HEK293 (cell line): Measurements from ENCODE around the gene MLLT6.

ENCODE experiments used
- GLI2 ChIP-seq: fragments of 450-650 bp; formaldehyde crosslinking; IDR thresholded peaks from 2 replicates; pipeline ENCODE4; 2017; ENCODE audit warnings: missing biosample characterization, missing genetic modification characterization, low read depth, borderline replicate concordance
- GLIS1 ChIP-seq: fragments of 450-650 bp; formaldehyde crosslinking; IDR thresholded peaks from 2 replicates; pipeline ENCODE4 v1.5.1; 2016; ENCODE audit warnings: missing biosample characterization, missing genetic modification characterization
- IKZF3 ChIP-seq: fragments of 450-650 bp; IDR thresholded peaks from 2 replicates; pipeline ENCODE4 v1.5.0; 2018; ENCODE audit warnings: missing biosample characterization, mild to moderate bottlenecking, missing genetic modification characterization, moderate library complexity
- KLF16 ChIP-seq: fragments of 450-650 bp; formaldehyde crosslinking; IDR thresholded peaks from 2 replicates; pipeline ENCODE4 v1.5.1; 2017; ENCODE audit warnings: missing biosample characterization, missing genetic modification characterization
- KLF7 ChIP-seq: fragments of 450-650 bp; formaldehyde crosslinking; IDR thresholded peaks from 2 replicates; pipeline ENCODE4 v1.5.1; 2016; ENCODE audit warnings: missing biosample characterization, missing genetic modification characterization, borderline replicate concordance
- REPIN1 ChIP-seq: fragments of 450-650 bp; formaldehyde crosslinking; IDR thresholded peaks from 2 replicates; pipeline ENCODE4 v1.5.1; 2017; ENCODE audit warnings: missing biosample characterization, missing genetic modification characterization, low read depth
- ZIC2 ChIP-seq: fragments of 450-650 bp; formaldehyde crosslinking; IDR thresholded peaks from 2 replicates; pipeline ENCODE4 v1.5.1; 2016; ENCODE audit warnings: missing biosample characterization, missing genetic modification characterization
- ZNF140 ChIP-seq: fragments of 450-650 bp; formaldehyde crosslinking; IDR thresholded peaks from 2 replicates; pipeline ENCODE4 v1.5.1; 2016; ENCODE audit warnings: missing biosample characterization, missing genetic modification characterization
- ZNF19 ChIP-seq: fragments of 450-650 bp; formaldehyde crosslinking; IDR thresholded peaks from 2 replicates; pipeline ENCODE4; 2016; ENCODE audit warnings: missing biosample characterization, missing genetic modification characterization, low read depth
- ZNF23 ChIP-seq: fragments of 450-650 bp; formaldehyde crosslinking; IDR thresholded peaks from 2 replicates; pipeline ENCODE4 v1.5.1; 2016; ENCODE audit warnings: missing biosample characterization, missing genetic modification characterization, borderline replicate concordance
- ZNF24 ChIP-seq: fragments of 450-650 bp; formaldehyde crosslinking; IDR thresholded peaks from 2 replicates; pipeline ENCODE4 v1.5.1; 2016; ENCODE audit warnings: missing biosample characterization, missing genetic modification characterization
- ZNF324 ChIP-seq: fragments of 450-650 bp; formaldehyde crosslinking; IDR thresholded peaks from 2 replicates; pipeline ENCODE4 v1.5.1; 2016; ENCODE audit warnings: missing biosample characterization, missing genetic modification characterization
- ZNF366 ChIP-seq: fragments of 450-650 bp; formaldehyde crosslinking; conservative IDR thresholded peaks from 2 replicates; pipeline ENCODE4 v1.5.1; 2016; ENCODE audit warnings: missing biosample characterization, missing genetic modification characterization
- TF ChIP-seq, protein P1 (sequence below): fragments of 450-650 bp; formaldehyde crosslinking; IDR thresholded peaks from 2 replicates; pipeline ENCODE4 v1.5.1; 2017; ENCODE audit warnings: missing biosample characterization, missing genetic modification characterization
- TF ChIP-seq, protein P2 (sequence below): fragments of 450-650 bp; formaldehyde crosslinking; IDR thresholded peaks from 2 replicates; pipeline ENCODE4 v1.5.1; 2016; ENCODE audit warnings: missing biosample characterization, missing genetic modification characterization
- TF ChIP-seq, protein P3 (sequence below): fragments of 450-650 bp; formaldehyde crosslinking; IDR thresholded peaks from 2 replicates; pipeline ENCODE4 v1.5.1; 2017; ENCODE audit warnings: missing biosample characterization, missing genetic modification characterization
- TF ChIP-seq, protein P4 (sequence below): fragments of 450-650 bp; formaldehyde crosslinking; IDR thresholded peaks from 2 replicates; pipeline ENCODE4 v1.5.1; 2017; ENCODE audit warnings: missing biosample characterization, mild to moderate bottlenecking, missing genetic modification characterization, moderate library complexity
- TF ChIP-seq, protein P5 (sequence below): fragments of 450-650 bp; formaldehyde crosslinking; IDR thresholded peaks from 2 replicates; pipeline ENCODE4 v1.5.1; 2016; ENCODE audit warnings: missing biosample characterization, missing genetic modification characterization
- TF ChIP-seq, protein P6 (sequence below): fragments of 450-650 bp; formaldehyde crosslinking; IDR thresholded peaks from 2 replicates; pipeline ENCODE4 v1.5.1; 2016; ENCODE audit warnings: missing biosample characterization, missing genetic modification characterization, borderline replicate concordance
- TF ChIP-seq, protein P7 (sequence below): fragments of 450-650 bp; formaldehyde crosslinking; IDR thresholded peaks from 2 replicates; pipeline ENCODE4 v1.5.1; 2016; ENCODE audit warnings: missing biosample characterization, missing genetic modification characterization

MLLT6 gene

DNA sequence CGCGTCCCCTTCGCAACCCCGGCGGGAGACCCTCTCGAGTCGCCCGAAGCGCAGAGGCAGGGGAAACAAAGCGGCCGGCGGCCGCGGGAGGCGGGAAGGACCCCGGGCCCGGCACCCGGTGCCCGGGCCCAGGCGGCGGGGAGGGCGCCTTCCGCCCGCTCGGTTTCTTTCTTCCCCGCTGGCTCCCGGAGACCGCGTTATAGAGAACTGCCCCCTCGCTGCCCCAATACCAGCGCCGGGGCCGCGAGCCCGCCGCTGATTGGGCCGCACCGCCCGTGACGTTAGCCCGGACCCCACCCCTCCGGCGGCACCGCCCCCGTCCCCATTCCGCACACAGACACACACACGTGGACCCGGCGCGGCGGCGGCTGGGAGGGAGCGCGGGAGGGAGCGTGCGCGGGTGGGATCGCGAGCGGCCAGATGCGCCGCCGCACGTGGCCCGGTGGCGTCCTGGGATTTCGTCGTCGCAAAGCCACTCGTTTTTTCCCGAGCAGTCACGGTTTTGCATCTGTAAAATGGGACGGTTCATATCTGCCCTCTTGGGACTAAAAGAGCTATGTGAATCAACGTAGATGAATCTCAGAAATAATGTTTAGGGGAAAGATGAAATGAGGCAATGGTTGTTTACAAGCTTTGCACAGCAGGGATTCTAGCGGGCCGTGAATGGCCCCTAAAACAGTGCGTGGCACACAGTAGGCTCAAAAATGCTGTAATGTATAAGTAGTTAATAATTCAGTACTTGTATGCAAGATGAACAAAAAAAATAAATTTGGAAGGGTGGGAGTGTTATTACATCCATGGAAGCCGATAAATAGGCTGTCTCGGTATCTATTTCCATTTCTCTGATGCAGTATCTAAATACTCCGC, 30.1 kb upstream of the MLLT6 start, which contains the start of gene EPOP (continued):
- TF ChIP-seq, protein P1, sequence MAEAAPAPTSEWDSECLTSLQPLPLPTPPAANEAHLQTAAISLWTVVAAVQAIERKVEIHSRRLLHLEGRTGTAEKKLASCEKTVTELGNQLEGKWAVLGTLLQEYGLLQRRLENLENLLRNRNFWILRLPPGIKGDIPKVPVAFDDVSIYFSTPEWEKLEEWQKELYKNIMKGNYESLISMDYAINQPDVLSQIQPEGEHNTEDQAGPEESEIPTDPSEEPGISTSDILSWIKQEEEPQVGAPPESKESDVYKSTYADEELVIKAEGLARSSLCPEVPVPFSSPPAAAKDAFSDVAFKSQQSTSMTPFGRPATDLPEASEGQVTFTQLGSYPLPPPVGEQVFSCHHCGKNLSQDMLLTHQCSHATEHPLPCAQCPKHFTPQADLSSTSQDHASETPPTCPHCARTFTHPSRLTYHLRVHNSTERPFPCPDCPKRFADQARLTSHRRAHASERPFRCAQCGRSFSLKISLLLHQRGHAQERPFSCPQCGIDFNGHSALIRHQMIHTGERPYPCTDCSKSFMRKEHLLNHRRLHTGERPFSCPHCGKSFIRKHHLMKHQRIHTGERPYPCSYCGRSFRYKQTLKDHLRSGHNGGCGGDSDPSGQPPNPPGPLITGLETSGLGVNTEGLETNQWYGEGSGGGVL (tag by site-specific recombination) = peak; percentile 79
- TF ChIP-seq ZNF19 (tag by site-specific recombination) = no peak
- TF ChIP-seq, protein P2, sequence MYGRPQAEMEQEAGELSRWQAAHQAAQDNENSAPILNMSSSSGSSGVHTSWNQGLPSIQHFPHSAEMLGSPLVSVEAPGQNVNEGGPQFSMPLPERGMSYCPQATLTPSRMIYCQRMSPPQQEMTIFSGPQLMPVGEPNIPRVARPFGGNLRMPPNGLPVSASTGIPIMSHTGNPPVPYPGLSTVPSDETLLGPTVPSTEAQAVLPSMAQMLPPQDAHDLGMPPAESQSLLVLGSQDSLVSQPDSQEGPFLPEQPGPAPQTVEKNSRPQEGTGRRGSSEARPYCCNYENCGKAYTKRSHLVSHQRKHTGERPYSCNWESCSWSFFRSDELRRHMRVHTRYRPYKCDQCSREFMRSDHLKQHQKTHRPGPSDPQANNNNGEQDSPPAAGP (tag by site-specific recombination) = peak; percentile 88
- TF ChIP-seq ZNF23 = no peak
- TF ChIP-seq, protein P3, sequence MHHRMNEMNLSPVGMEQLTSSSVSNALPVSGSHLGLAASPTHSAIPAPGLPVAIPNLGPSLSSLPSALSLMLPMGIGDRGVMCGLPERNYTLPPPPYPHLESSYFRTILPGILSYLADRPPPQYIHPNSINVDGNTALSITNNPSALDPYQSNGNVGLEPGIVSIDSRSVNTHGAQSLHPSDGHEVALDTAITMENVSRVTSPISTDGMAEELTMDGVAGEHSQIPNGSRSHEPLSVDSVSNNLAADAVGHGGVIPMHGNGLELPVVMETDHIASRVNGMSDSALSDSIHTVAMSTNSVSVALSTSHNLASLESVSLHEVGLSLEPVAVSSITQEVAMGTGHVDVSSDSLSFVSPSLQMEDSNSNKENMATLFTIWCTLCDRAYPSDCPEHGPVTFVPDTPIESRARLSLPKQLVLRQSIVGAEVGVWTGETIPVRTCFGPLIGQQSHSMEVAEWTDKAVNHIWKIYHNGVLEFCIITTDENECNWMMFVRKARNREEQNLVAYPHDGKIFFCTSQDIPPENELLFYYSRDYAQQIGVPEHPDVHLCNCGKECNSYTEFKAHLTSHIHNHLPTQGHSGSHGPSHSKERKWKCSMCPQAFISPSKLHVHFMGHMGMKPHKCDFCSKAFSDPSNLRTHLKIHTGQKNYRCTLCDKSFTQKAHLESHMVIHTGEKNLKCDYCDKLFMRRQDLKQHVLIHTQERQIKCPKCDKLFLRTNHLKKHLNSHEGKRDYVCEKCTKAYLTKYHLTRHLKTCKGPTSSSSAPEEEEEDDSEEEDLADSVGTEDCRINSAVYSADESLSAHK (tag by site-specific recombination) = no peak
- no peak for TF ChIP-seq ZNF366 (tag by site-specific recombination)
- TF ChIP-seq GLIS1 (tag by site-specific recombination) = peak; percentile 49; the same call in 1 of the 2 replicates
- TF ChIP-seq, protein P4, sequence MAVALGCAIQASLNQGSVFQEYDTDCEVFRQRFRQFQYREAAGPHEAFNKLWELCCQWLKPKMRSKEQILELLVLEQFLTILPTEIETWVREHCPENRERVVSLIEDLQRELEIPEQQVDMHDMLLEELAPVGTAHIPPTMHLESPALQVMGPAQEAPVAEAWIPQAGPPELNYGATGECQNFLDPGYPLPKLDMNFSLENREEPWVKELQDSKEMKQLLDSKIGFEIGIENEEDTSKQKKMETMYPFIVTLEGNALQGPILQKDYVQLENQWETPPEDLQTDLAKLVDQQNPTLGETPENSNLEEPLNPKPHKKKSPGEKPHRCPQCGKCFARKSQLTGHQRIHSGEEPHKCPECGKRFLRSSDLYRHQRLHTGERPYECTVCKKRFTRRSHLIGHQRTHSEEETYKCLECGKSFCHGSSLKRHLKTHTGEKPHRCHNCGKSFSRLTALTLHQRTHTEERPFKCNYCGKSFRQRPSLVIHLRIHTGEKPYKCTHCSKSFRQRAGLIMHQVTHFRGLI (tag by site-specific recombination) = no peak
- TF ChIP-seq ZIC2 (tag by site-specific recombination) = no peak
- TF ChIP-seq ZNF324 (tag by site-specific recombination) = 0 out of 2 replicates have a peak, but pooled peaks have one; percentile 63
- TF ChIP-seq GLI2 = no peak; the same call in 1 of the 2 replicates
- TF ChIP-seq, protein P5, sequence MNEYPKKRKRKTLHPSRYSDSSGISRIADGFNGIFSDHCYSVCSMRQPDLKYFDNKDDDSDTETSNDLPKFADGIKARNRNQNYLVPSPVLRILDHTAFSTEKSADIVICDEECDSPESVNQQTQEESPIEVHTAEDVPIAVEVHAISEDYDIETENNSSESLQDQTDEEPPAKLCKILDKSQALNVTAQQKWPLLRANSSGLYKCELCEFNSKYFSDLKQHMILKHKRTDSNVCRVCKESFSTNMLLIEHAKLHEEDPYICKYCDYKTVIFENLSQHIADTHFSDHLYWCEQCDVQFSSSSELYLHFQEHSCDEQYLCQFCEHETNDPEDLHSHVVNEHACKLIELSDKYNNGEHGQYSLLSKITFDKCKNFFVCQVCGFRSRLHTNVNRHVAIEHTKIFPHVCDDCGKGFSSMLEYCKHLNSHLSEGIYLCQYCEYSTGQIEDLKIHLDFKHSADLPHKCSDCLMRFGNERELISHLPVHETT = no peak
- no peak for TF ChIP-seq REPIN1 (tag by site-specific recombination)
- 0 out of 2 replicates have a peak, but pooled peaks have one; percentile 37 for TF ChIP-seq IKZF3
- no peak for TF ChIP-seq KLF7 (tag by site-specific recombination)
- TF ChIP-seq, protein P6, sequence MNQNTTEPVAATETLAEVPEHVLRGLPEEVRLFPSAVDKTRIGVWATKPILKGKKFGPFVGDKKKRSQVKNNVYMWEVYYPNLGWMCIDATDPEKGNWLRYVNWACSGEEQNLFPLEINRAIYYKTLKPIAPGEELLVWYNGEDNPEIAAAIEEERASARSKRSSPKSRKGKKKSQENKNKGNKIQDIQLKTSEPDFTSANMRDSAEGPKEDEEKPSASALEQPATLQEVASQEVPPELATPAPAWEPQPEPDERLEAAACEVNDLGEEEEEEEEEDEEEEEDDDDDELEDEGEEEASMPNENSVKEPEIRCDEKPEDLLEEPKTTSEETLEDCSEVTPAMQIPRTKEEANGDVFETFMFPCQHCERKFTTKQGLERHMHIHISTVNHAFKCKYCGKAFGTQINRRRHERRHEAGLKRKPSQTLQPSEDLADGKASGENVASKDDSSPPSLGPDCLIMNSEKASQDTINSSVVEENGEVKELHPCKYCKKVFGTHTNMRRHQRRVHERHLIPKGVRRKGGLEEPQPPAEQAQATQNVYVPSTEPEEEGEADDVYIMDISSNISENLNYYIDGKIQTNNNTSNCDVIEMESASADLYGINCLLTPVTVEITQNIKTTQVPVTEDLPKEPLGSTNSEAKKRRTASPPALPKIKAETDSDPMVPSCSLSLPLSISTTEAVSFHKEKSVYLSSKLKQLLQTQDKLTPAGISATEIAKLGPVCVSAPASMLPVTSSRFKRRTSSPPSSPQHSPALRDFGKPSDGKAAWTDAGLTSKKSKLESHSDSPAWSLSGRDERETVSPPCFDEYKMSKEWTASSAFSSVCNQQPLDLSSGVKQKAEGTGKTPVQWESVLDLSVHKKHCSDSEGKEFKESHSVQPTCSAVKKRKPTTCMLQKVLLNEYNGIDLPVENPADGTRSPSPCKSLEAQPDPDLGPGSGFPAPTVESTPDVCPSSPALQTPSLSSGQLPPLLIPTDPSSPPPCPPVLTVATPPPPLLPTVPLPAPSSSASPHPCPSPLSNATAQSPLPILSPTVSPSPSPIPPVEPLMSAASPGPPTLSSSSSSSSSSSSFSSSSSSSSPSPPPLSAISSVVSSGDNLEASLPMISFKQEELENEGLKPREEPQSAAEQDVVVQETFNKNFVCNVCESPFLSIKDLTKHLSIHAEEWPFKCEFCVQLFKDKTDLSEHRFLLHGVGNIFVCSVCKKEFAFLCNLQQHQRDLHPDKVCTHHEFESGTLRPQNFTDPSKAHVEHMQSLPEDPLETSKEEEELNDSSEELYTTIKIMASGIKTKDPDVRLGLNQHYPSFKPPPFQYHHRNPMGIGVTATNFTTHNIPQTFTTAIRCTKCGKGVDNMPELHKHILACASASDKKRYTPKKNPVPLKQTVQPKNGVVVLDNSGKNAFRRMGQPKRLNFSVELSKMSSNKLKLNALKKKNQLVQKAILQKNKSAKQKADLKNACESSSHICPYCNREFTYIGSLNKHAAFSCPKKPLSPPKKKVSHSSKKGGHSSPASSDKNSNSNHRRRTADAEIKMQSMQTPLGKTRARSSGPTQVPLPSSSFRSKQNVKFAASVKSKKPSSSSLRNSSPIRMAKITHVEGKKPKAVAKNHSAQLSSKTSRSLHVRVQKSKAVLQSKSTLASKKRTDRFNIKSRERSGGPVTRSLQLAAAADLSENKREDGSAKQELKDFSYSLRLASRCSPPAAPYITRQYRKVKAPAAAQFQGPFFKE = no peak
- TF ChIP-seq ZNF24 (tag by site-specific recombination) = peak; percentile 76
- TF ChIP-seq ZNF140 (tag by site-specific recombination) = no peak
- TF ChIP-seq, protein P7, sequence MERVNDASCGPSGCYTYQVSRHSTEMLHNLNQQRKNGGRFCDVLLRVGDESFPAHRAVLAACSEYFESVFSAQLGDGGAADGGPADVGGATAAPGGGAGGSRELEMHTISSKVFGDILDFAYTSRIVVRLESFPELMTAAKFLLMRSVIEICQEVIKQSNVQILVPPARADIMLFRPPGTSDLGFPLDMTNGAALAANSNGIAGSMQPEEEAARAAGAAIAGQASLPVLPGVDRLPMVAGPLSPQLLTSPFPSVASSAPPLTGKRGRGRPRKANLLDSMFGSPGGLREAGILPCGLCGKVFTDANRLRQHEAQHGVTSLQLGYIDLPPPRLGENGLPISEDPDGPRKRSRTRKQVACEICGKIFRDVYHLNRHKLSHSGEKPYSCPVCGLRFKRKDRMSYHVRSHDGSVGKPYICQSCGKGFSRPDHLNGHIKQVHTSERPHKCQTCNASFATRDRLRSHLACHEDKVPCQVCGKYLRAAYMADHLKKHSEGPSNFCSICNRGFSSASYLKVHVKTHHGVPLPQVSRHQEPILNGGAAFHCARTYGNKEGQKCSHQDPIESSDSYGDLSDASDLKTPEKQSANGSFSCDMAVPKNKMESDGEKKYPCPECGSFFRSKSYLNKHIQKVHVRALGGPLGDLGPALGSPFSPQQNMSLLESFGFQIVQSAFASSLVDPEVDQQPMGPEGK (tag by site-specific recombination) = peak; percentile 74
- TF ChIP-seq KLF16 (tag by site-specific recombination) = peak; percentile 64
